Keratinocyte (primary cell): ENCODE data around the gene DIP2C. TPM values are rescaled to one million over a fixed set of nuclear protein-coding genes. Genes with fewer than 3 reads are reported as not detected.

Experiments used
- DNase-seq: peaks from one replicate; pipeline ENCODE4 v3.0.0-alpha.2; 2011; ENCODE audit warnings: low read depth, missing footprints, low spot score
- FAIRE-seq: peaks from 2 replicates; lab custom pipeline; 2011; peaks lifted over from hg19 to GRCh38; lab: Jason Lieb, UNC
- H2AFZ ChIP-seq: 2 replicates; pipeline ENCODE4 v1.6.0; 2012; ENCODE audit warnings: low read length, control low read depth, inconsistent platforms; ENCODE audit not compliant: control insufficient read depth
- H3K27ac ChIP-seq: 2 replicates; pipeline ENCODE4 v1.5.1; 2011; ENCODE audit warnings: low read length; ENCODE audit not compliant: control insufficient read depth, insufficient read depth
- H3K27me3 ChIP-seq: 3 replicates; pipeline ENCODE4 v1.6.0; 2011; ENCODE audit warnings: low read length; ENCODE audit not compliant: control insufficient read depth, insufficient read depth; ENCODE audit errors: extremely low read depth
- H3K36me3 ChIP-seq, 2 experiments: 2 replicates in 1 of 2; 3 replicates in 1 of 2; pipeline ENCODE4 v1.5.1; 2011; ENCODE audit warnings: low read length in 2 of 2, mild to moderate bottlenecking in 1 of 2; ENCODE audit not compliant: control insufficient read depth in 2 of 2, insufficient read depth in 2 of 2; ENCODE audit errors: extremely low read depth in 1 of 2
- H3K4me1 ChIP-seq: 3 replicates; pipeline ENCODE4 v1.5.1; 2011; ENCODE audit warnings: low read length; ENCODE audit not compliant: control insufficient read depth, insufficient read depth; ENCODE audit errors: extremely low read depth
- H3K4me2 ChIP-seq: 3 replicates; pipeline ENCODE4 v1.6.0; 2011; ENCODE audit warnings: low read depth, low read length; ENCODE audit not compliant: control insufficient read depth, insufficient read depth; ENCODE audit errors: extremely low read depth
- H3K4me3 ChIP-seq, 3 experiments: fragments of 200-600 bp in 1 of 3; sonication (generic) in 1 of 3; 2 replicates in 2 of 3; 3 replicates in 1 of 3; pipeline ENCODE4 v1.5.1; 2011 to 2016; ENCODE audit warnings: low read length in 3 of 3, mild to moderate bottlenecking in 3 of 3, control low read depth in 2 of 3, inconsistent platforms in 1 of 3, low read depth in 1 of 3, mixed read lengths in 1 of 3, mixed run types in 1 of 3, moderate library complexity in 1 of 3; ENCODE audit not compliant: control insufficient read depth in 2 of 3, insufficient read depth in 2 of 3; ENCODE audit errors: extremely low read depth in 1 of 3
- H3K79me2 ChIP-seq: 2 replicates; pipeline ENCODE4 v1.6.0; 2012; ENCODE audit warnings: low read length; ENCODE audit not compliant: control insufficient read depth, insufficient read depth
- H3K9ac ChIP-seq: 3 replicates; pipeline ENCODE4 v1.6.0; 2011; ENCODE audit warnings: low read length; ENCODE audit not compliant: control insufficient read depth, insufficient read depth; ENCODE audit errors: extremely low read depth
- H3K9me1 ChIP-seq: 3 replicates; pipeline ENCODE4 v1.6.0; 2011; ENCODE audit warnings: low read length; ENCODE audit not compliant: control insufficient read depth, insufficient read depth; ENCODE audit errors: extremely low read depth
- H3K9me3 ChIP-seq: 2 replicates; pipeline ENCODE4 v1.5.1; 2012; ENCODE audit warnings: low read depth, low read length; ENCODE audit not compliant: control insufficient read depth
- H4K20me1 ChIP-seq: 3 replicates; pipeline ENCODE4 v1.6.0; 2011; ENCODE audit warnings: low read length; ENCODE audit not compliant: control insufficient read depth, insufficient read depth; ENCODE audit errors: extremely low read depth
- CTCF ChIP-seq, 3 experiments: IDR thresholded peaks in 1 of 3; conservative IDR thresholded peaks in 1 of 3; optimal IDR thresholded peaks in 1 of 3; 2 replicates in 2 of 3; 3 replicates in 1 of 3; pipeline versions ENCODE3 to v1.5.1; 2011; ENCODE audit warnings: low read length in 3 of 3, mild to moderate bottlenecking in 3 of 3, moderate library complexity in 2 of 3, control low read depth in 1 of 3, inconsistent platforms in 1 of 3; ENCODE audit not compliant: insufficient read depth in 2 of 3; ENCODE audit errors: extremely low read depth in 1 of 3
- EZH2 ChIP-seq: IDR thresholded peaks from one replicate; pipeline ENCODE4 v1.6.1; 2012; ENCODE audit warnings: inconsistent platforms, mild to moderate bottlenecking, low read length, moderate library complexity
- dilution Hi-C: fragments of 300-500 bp; cut with MboI; formaldehyde crosslinking; loops from one replicate; pipeline ENCODE4 v1.7.0; 2020; ENCODE audit warnings: low sequenced_read_pairs; ENCODE audit not compliant: extremely low pct_ligation_motif_present
- polyA plus RNA-seq, 5 experiments: library from polyadenylated mRNA; depleted of rRNA in 3 of 5; stranded (reverse) in 3 of 5; stranded (forward) in 1 of 5; unstranded in 1 of 5; fragments of >200 nt; gene quantifications; 1 replicate in 1 of 5; 2 replicates in 3 of 5; 3 replicates in 1 of 5; pipeline versions ENCODE4 v1.2.1 to v1.2.3, GENCODE V29; 2011 to 2012; ENCODE audit warnings: missing spikeins in 2 of 5, low read depth in 1 of 5, low replicate concordance in 1 of 5

Gene DIP2C
- polyA plus RNA-seq, 1 donor (not counting 4 experiments of a cell fraction or from before 2014, with no cell fraction given), result 1.3 TPM

GRCh38 chr10:452512-453426 lies 236.7 kb downstream of the DIP2C start:
- DNase-seq, result no peak
- Histone ChIP-seq H3K9me1 (no peaks in the 10 kb centered on the region), H3K4me1 (peaks cover 10% of the 10 kb centered on the region), H3K9ac (no peak overlapping the region), H2AFZ (no peak overlapping the region), H4K20me1 (no peaks in the 10 kb centered on the region), H3K27ac (no peak overlapping the region), H3K27me3 (no peaks in the 10 kb centered on the region), H3K9me3 (peaks cover 5% of the 10 kb centered on the region), H3K36me3 (no peaks in the 10 kb centered on the region), H3K4me2 (no peak overlapping the region), H3K79me2 (no peaks in the 10 kb centered on the region), H3K4me3 (no peak overlapping the region)
- TF ChIP-seq CTCF (optimal IDR thresholded peaks at IDR 0.05 in 1 of 3, IDR thresholded peaks at IDR 0.05 in 1 of 3, conservative IDR thresholded peaks at IDR 0.05 in 1 of 3; ENCODE audit: extremely low read depth in 1 of 3, insufficient read depth in 2 of 3, low read length in 3 of 3), result no peak
- TF ChIP-seq EZH2, result no peak
- no peak for FAIRE-seq
- dilution Hi-C loops, result no loop called here

- H3K4me1 ChIP-seq, result peaks cover 10% of the 10 kb centered on the region
- TF ChIP-seq CTCF (optimal IDR thresholded peaks at IDR 0.05 in 1 of 3, IDR thresholded peaks at IDR 0.05 in 1 of 3, conservative IDR thresholded peaks at IDR 0.05 in 1 of 3; ENCODE audit: extremely low read depth in 1 of 3, insufficient read depth in 2 of 3, low read length in 3 of 3), result no peak
- no peak for TF ChIP-seq EZH2
- no peaks in the 10 kb centered on the region for H4K20me1 ChIP-seq
- no peak overlapping the region for H3K9ac ChIP-seq
- H3K36me3 ChIP-seq, result no peaks in the 10 kb centered on the region
- H3K9me1 ChIP-seq, result no peaks in the 10 kb centered on the region
- DNase-seq (no peak), FAIRE-seq (no peak)
- H2AFZ ChIP-seq, result no peak overlapping the region
- H3K4me2 ChIP-seq, result no peak overlapping the region
- peaks cover 5% of the 10 kb centered on the region for H3K9me3 ChIP-seq
- H3K27me3 ChIP-seq, result no peaks in the 10 kb centered on the region
- H3K27ac ChIP-seq, result no peak overlapping the region
- H3K4me3 ChIP-seq, result no peak overlapping the region
- dilution Hi-C loops, result no loop called here
- H3K79me2 ChIP-seq, result no peaks in the 10 kb centered on the region
Observed at GRCh38 chr10:451856-452255, 237.6 kb downstream of the DIP2C start.
